ENCODE measurements around the gene PRSS36.

PRSS36 gene

GRCh38 chr16:31130336-31130891 is 19.5 kb downstream of the PRSS36 start:
- no peaks in the 10 kb centered on the region for H3K27me3 Mint-ChIP-seq
- no peak overlapping the region for H3K4me3 Mint-ChIP-seq
- H3K36me3 Mint-ChIP-seq (ENCODE audit: low read depth) = peaks cover 76% of the 10 kb centered on the region
- peaks cover 2% of the 10 kb centered on the region for H3K4me1 Mint-ChIP-seq (ENCODE audit: low read depth)
- H3K9me3 Mint-ChIP-seq = no peaks in the 10 kb centered on the region
- H3K27ac Mint-ChIP-seq = no peak overlapping the region
- DNase-seq = no peak

GRCh38 chr16:31129568-31130335 is 20.1 kb downstream of the PRSS36 start:
- no peak for DNase-seq
- Mint-ChIP-seq H3K4me1 (ENCODE audit: low read depth) (peaks cover 2% of the 10 kb centered on the region), H3K36me3 (ENCODE audit: low read depth) (peaks cover 82% of the 10 kb centered on the region), H3K9me3 (no peaks in the 10 kb centered on the region), H3K27me3 (no peaks in the 10 kb centered on the region), H3K27ac (no peak overlapping the region), H3K4me3 (no peak overlapping the region)

- DNase-seq = no peak
- H3K4me1 Mint-ChIP-seq (ENCODE audit: low read depth) = peaks cover 2% of the 10 kb centered on the region
- H3K27ac Mint-ChIP-seq = peak overlapping the region; percentile 65
- peaks cover 87% of the 10 kb centered on the region for H3K36me3 Mint-ChIP-seq (ENCODE audit: low read depth)
- H3K4me3 Mint-ChIP-seq = no peak overlapping the region
- no peaks in the 10 kb centered on the region for H3K9me3 Mint-ChIP-seq
- no peaks in the 10 kb centered on the region for H3K27me3 Mint-ChIP-seq
These were observed 20.9 kb downstream of the PRSS36 start for GRCh38 chr16:31128711-31129567.

GRCh38 chr16:31127182-31127581 is 22.7 kb downstream of the PRSS36 start:
- H3K27ac Mint-ChIP-seq = no peak overlapping the region
- peaks cover 89% of the 10 kb centered on the region for H3K36me3 Mint-ChIP-seq (ENCODE audit: low read depth)

GRCh38 chr16:31125844-31126243 is 24.0 kb downstream of the PRSS36 start:
- Mint-ChIP-seq H3K27me3 (no peaks in the 10 kb centered on the region), H3K27ac (peak overlapping the region; percentile 51), H3K4me1 (ENCODE audit: low read depth) (peaks cover 2% of the 10 kb centered on the region), H3K36me3 (ENCODE audit: low read depth) (peaks cover 87% of the 10 kb centered on the region), H3K4me3 (no peak overlapping the region), H3K9me3 (no peaks in the 10 kb centered on the region)
- no peak for DNase-seq

More at GRCh38 chr16:31127182-31127581, 22.7 kb downstream of the PRSS36 start:
- no peak overlapping the region for H3K4me3 Mint-ChIP-seq
- H3K9me3 Mint-ChIP-seq = no peaks in the 10 kb centered on the region
- H3K27me3 Mint-ChIP-seq = no peaks in the 10 kb centered on the region
- no peak for DNase-seq
- peaks cover 2% of the 10 kb centered on the region for H3K4me1 Mint-ChIP-seq (ENCODE audit: low read depth)

GRCh38 chr16:31120129-31120528 is 29.7 kb downstream of the PRSS36 start:
- no peak for DNase-seq
- Mint-ChIP-seq H3K27me3 (no peaks in the 10 kb centered on the region), H3K4me1 (ENCODE audit: low read depth) (peaks cover 21% of the 10 kb centered on the region), H3K36me3 (ENCODE audit: low read depth) (peaks cover 68% of the 10 kb centered on the region), H3K4me3 (no peak overlapping the region), H3K9me3 (no peaks in the 10 kb centered on the region), H3K27ac (peak overlapping the region; percentile 59)

- H3K4me1 Mint-ChIP-seq (ENCODE audit: low read depth) = peaks cover 26% of the 10 kb centered on the region
- no peaks in the 10 kb centered on the region for H3K27me3 Mint-ChIP-seq
- peak overlapping the region; percentile 87 for H3K27ac Mint-ChIP-seq
- peak overlapping the region; percentile 90 for H3K4me3 Mint-ChIP-seq
- peaks cover 54% of the 10 kb centered on the region for H3K36me3 Mint-ChIP-seq (ENCODE audit: low read depth)
- DNase-seq = no peak
- H3K9me3 Mint-ChIP-seq = no peaks in the 10 kb centered on the region
These were observed 31.4 kb downstream of the PRSS36 start for GRCh38 chr16:31118223-31119155.

- peaks cover 26% of the 10 kb centered on the region for H3K4me1 Mint-ChIP-seq (ENCODE audit: low read depth)
- H3K9me3 Mint-ChIP-seq = no peaks in the 10 kb centered on the region
- H3K36me3 Mint-ChIP-seq (ENCODE audit: low read depth) = peaks cover 54% of the 10 kb centered on the region
- H3K27me3 Mint-ChIP-seq = no peaks in the 10 kb centered on the region
- peak within 1 kb of the TSS; percentile 87 for H3K27ac Mint-ChIP-seq
- peak within 1 kb of the TSS; percentile 90 for H3K4me3 Mint-ChIP-seq
- DNase-seq = peak; percentile 97
These were observed 32.3 kb downstream of the PRSS36 start, which contains the start of gene KAT8 for GRCh38 chr16:31117384-31118222. Gene KAT8 (plus strand): TSS chr16:31117664. CDS start chr16:31117682, 18 bp downstream.

GRCh38 chr16:31114468-31114867 is 35.4 kb downstream of the PRSS36 start:
- Mint-ChIP-seq H3K36me3 (ENCODE audit: low read depth) (peaks cover 57% of the 10 kb centered on the region), H3K9me3 (no peaks in the 10 kb centered on the region), H3K4me3 (no peak overlapping the region), H3K4me1 (ENCODE audit: low read depth) (peaks cover 37% of the 10 kb centered on the region), H3K27ac (peak overlapping the region; percentile 31), H3K27me3 (no peaks in the 10 kb centered on the region)
- DNase-seq = no peak

- H3K9me3 Mint-ChIP-seq = no peaks in the 10 kb centered on the region
- H3K36me3 Mint-ChIP-seq (ENCODE audit: low read depth) = peaks cover 47% of the 10 kb centered on the region
- no peak overlapping the region for H3K4me3 Mint-ChIP-seq
- H3K27me3 Mint-ChIP-seq = no peaks in the 10 kb centered on the region
- H3K27ac Mint-ChIP-seq = peak overlapping the region; percentile 76
- H3K4me1 Mint-ChIP-seq (ENCODE audit: low read depth) = peaks cover 33% of the 10 kb centered on the region
- no peak for DNase-seq
These were observed 36.4 kb downstream of the PRSS36 start for GRCh38 chr16:31113121-31114120.

- Mint-ChIP-seq H3K27ac (peak overlapping the region; percentile 76), H3K9me3 (no peaks in the 10 kb centered on the region), H3K27me3 (no peaks in the 10 kb centered on the region), H3K4me1 (ENCODE audit: low read depth) (peaks cover 31% of the 10 kb centered on the region), H3K36me3 (ENCODE audit: low read depth) (peaks cover 41% of the 10 kb centered on the region), H3K4me3 (no peak overlapping the region)
- DNase-seq = no peak
These were observed 37.2 kb downstream of the PRSS36 start for GRCh38 chr16:31112711-31113110.

GRCh38 chr16:31111881-31112466 is 37.9 kb downstream of the PRSS36 start:
- no peaks in the 10 kb centered on the region for H3K9me3 Mint-ChIP-seq
- no peaks in the 10 kb centered on the region for H3K27me3 Mint-ChIP-seq
- H3K4me1 Mint-ChIP-seq (ENCODE audit: low read depth) = peaks cover 38% of the 10 kb centered on the region
- peak overlapping the region; percentile 66 for H3K27ac Mint-ChIP-seq
- H3K4me3 Mint-ChIP-seq = no peak overlapping the region
- H3K36me3 Mint-ChIP-seq (ENCODE audit: low read depth) = peaks cover 41% of the 10 kb centered on the region
- DNase-seq = no peak
